ENCODE data around the gene BPIFB3.

BPIFB3 gene

DNA sequence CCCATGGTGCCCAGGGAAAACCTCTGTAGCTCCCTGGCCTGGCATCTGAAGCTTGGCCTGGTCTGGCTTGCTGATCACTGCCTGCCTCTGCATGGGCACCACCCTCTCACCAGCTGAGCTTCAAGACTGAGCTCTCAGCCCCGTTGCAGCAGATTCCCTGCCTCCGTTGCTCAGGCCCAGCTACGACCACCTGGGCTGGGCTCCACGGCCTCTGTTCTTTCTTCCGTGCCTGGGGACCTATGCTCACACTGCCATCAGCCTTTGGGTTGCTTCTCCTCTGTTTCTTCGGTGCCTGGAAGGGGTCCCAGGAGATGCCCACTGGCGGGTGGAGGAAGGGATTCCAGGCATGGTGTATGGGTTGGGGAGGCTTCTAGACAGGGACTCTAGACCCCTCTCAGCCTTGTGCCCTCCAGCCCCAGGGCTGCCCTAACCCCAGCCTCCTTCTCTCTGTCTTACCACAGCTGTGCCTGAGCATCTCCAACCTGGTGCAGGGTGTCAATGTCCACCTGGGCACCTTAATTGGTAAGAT is 37.1 kb upstream of the BPIFB3 start:
- Histone ChIP-seq H3K27ac (ENCODE audit: insufficient read depth, low read depth, low read length, poor library complexity, severe bottlenecking) (no peak overlapping the region), H3K9me3 (ENCODE audit: control insufficient read depth, low read length) (no peaks in the 10 kb centered on the region), H3K4me3 (ENCODE audit: insufficient read depth, low read depth, low read length) (no peak overlapping the region), H3K36me3 (ENCODE audit: control insufficient read depth, insufficient read depth, low read length) (no peaks in the 10 kb centered on the region), H3K4me1 (ENCODE audit: control insufficient read depth, insufficient read depth, low read length) (peaks cover 3% of the 10 kb centered on the region), H3K27me3 (ENCODE audit: control insufficient read depth, insufficient read depth, low read length, poor library complexity, severe bottlenecking) (no peaks in the 10 kb centered on the region)
- 88 to 89% methylated on average over 7 of the region's 7 CpGs for WGBS, 2 experiments

DNA sequence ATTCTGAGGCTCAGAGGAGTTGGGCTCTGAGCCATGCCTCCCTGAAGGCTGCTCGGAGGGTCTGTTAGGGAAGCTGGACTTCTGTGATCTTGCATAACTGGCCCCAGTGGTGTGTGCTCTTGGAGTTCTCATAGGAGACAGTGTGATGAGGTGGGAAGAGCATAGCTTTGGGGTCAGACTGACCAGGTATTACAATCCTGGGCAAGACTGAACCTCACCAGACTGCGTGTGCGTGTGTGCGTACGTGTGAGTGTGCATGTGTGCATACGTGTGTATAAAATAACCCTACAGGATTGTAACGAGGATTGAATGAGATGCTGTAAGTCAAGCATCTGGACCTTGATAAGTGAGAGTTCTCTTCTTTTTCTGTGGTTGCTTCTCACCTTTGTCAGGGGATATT is 36.2 kb upstream of the BPIFB3 start:
- Histone ChIP-seq H3K4me3 (ENCODE audit: insufficient read depth, low read depth, low read length) (no peak overlapping the region), H3K36me3 (ENCODE audit: control insufficient read depth, insufficient read depth, low read length) (no peaks in the 10 kb centered on the region), H3K27me3 (ENCODE audit: control insufficient read depth, insufficient read depth, low read length, poor library complexity, severe bottlenecking) (no peaks in the 10 kb centered on the region), H3K4me1 (ENCODE audit: control insufficient read depth, insufficient read depth, low read length) (peaks cover 3% of the 10 kb centered on the region), H3K27ac (ENCODE audit: insufficient read depth, low read depth, low read length, poor library complexity, severe bottlenecking) (no peak overlapping the region), H3K9me3 (ENCODE audit: control insufficient read depth, low read length) (no peaks in the 10 kb centered on the region)
- 91 to 95% methylated on average over 7 of the region's 7 CpGs for WGBS, 2 experiments

DNA sequence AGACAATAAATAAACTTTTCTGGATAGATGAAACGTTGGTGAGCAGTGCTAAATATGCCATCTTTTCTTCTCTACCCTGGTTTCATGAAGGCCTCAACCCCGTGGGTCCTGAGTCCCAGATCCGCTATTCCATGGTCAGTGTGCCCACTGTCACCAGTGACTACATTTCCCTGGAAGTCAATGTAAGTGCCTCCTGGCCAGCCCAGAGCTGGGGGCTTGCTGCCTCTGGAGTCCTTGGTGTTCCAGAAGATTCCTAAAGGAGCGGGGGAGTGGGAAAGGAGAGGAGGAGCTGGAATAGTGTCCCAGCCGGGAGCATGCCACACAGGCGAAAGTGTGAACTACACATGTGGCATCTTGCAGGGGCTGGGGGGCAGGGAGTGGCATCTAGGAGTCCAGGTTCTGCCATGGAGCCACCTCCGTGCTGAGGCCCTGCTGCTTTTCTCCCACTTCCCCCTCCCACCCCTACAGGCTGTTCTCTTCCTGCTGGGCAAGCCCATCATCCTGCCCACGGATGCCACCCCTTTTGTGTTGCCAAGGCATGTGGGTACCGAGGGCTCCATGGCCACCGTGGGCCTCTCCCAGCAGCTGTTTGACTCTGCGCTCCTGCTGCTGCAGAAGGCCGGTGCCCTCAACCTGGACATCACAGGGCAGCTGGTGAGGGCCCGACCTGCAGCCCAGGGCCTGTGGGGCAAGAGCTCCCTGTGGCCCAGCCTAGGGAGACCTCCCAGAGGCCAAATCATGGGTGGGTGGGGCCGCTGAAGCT is 35.4 kb upstream of the BPIFB3 start:
- Histone ChIP-seq H3K36me3 (ENCODE audit: control insufficient read depth, insufficient read depth, low read length) (no peaks in the 10 kb centered on the region), H3K27me3 (ENCODE audit: control insufficient read depth, insufficient read depth, low read length, poor library complexity, severe bottlenecking) (no peaks in the 10 kb centered on the region), H3K27ac (ENCODE audit: insufficient read depth, low read depth, low read length, poor library complexity, severe bottlenecking) (no peak overlapping the region), H3K4me3 (ENCODE audit: insufficient read depth, low read depth, low read length) (no peak overlapping the region), H3K9me3 (ENCODE audit: control insufficient read depth, low read length) (no peaks in the 10 kb centered on the region), H3K4me1 (ENCODE audit: control insufficient read depth, insufficient read depth, low read length) (peaks cover 3% of the 10 kb centered on the region)
- WGBS, 2 experiments: 89 to 90% methylated on average over 14 of the region's 14 CpGs

DNA sequence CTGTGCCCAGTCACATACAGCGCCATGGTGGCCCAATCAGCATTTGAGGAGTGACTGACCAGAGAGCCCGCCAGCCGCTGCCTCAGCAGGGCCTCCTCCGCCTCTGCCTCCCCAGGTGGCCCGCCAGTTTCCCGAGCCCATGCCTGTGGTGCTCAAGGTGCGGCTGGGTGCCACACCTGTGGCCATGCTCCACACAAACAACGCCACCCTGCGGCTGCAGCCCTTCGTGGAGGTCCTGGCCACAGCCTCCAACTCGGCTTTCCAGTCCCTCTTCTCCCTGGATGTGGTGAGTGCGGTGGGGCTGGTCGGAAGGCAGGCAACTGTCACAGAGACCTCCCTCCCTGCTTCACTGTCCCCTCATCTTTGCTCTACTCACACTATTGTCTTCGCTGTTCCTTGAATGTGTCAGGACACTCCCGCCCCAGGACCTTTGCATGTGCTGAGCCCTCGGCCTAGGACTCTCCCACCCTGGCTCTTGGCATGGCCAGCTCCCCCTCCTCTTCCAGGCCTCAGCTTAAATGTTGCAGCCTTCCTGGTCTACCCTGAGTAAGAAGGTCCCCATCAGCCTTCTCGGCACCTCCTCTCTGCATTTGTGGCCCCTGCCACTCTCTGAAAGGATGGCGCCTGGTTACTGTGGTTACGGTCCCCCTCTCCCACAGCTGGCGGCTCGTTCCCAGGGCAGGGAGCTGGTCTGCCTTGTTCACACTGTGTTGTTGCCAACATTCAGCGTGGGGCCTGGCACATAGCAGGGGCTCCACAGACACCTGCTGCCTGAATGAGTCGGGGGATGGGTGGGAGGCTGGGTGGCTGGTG is 34.0 kb upstream of the BPIFB3 start:
- Histone ChIP-seq H3K9me3 (ENCODE audit: control insufficient read depth, low read length) (no peaks in the 10 kb centered on the region), H3K27ac (ENCODE audit: insufficient read depth, low read depth, low read length, poor library complexity, severe bottlenecking) (no peak overlapping the region), H3K36me3 (ENCODE audit: control insufficient read depth, insufficient read depth, low read length) (no peaks in the 10 kb centered on the region), H3K4me1 (ENCODE audit: control insufficient read depth, insufficient read depth, low read length) (no peaks in the 10 kb centered on the region), H3K4me3 (ENCODE audit: insufficient read depth, low read depth, low read length) (no peak overlapping the region), H3K27me3 (ENCODE audit: control insufficient read depth, insufficient read depth, low read length, poor library complexity, severe bottlenecking) (no peaks in the 10 kb centered on the region)
- WGBS, 2 experiments: 91% methylated on average over 23 of the region's 23 CpGs

DNA sequence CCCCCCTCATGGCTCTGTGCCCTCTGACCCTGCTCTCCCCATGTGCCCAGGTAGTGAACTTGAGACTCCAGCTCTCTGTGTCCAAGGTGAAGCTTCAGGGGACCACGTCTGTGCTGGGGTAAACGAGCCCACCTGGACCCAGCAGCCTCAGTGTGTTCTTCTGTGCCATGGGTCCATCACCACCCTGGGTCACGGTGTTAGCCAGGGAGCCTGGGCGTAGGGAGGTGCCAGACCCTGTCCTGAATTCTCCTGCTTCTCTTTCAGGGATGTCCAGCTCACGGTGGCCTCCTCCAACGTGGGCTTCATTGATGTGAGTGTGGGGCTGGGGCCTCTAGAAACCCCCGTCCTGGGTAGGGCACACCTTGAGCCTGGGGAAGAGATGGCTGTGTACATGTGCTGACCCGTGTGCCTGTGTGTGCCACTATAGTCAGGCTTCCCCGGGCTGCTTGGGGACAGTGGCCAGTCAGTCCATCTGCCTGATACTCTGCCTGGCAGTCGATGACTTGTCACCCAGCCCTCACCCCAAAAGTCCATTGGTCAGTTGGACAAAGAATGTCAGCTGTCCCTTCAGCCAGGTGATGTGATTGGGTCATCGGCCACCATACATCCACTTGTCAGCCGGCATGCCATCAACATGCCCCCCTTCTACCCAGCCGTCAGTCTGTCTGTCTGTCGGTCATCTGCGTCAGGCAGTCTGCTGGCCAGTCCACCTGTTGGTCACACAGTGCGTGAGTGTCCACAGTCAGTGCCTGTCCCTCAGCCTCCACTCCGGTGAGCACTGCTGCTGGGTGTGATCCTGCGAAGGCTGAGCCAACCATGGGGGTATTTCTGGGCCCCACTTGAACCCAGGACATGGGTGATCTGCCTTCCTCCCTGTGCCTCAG is 33.2 kb upstream of the BPIFB3 start:
- 93 to 94% methylated on average over 18 of the region's 18 CpGs for WGBS, 2 experiments
- Histone ChIP-seq H3K27ac (ENCODE audit: insufficient read depth, low read depth, low read length, poor library complexity, severe bottlenecking) (no peak overlapping the region), H3K4me1 (ENCODE audit: control insufficient read depth, insufficient read depth, low read length) (no peaks in the 10 kb centered on the region), H3K27me3 (ENCODE audit: control insufficient read depth, insufficient read depth, low read length, poor library complexity, severe bottlenecking) (no peaks in the 10 kb centered on the region), H3K36me3 (ENCODE audit: control insufficient read depth, insufficient read depth, low read length) (no peaks in the 10 kb centered on the region), H3K4me3 (ENCODE audit: insufficient read depth, low read depth, low read length) (no peak overlapping the region), H3K9me3 (ENCODE audit: control insufficient read depth, low read length) (no peaks in the 10 kb centered on the region)

DNA sequence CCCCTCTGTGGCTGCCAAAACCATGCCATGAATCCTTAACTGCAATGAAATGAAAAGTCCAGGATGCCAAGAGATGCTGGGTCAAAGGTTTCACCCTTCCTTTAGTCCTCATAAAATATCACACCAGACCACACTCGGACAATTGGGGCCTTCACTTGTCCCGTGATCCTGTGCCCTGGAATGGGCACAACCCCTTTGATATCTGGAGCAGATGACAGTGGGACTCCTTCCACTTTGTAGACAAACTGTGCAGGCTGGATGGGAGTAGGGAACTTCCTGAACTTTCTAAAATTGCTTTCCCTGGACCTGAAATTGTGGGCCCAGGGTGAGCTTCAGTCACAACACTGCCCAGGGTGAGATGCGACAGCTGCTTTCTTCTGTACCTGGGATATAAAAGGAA is 31.8 kb upstream of the BPIFB3 start:
- H3K4me1 ChIP-seq (ENCODE audit: control insufficient read depth, insufficient read depth, low read length): no peaks in the 10 kb centered on the region
- WGBS, 2 experiments: 90 to 91% methylated on average over 3 of the region's 3 CpGs
- H3K27ac ChIP-seq (ENCODE audit: insufficient read depth, low read depth, low read length, poor library complexity, severe bottlenecking): no peak overlapping the region
- no peaks in the 10 kb centered on the region for H3K9me3 ChIP-seq (ENCODE audit: control insufficient read depth, low read length)
- no peak overlapping the region for H3K4me3 ChIP-seq (ENCODE audit: insufficient read depth, low read depth, low read length)
- H3K27me3 ChIP-seq (ENCODE audit: control insufficient read depth, insufficient read depth, low read length, poor library complexity, severe bottlenecking): no peaks in the 10 kb centered on the region
- H3K36me3 ChIP-seq (ENCODE audit: control insufficient read depth, insufficient read depth, low read length): no peaks in the 10 kb centered on the region

DNA sequence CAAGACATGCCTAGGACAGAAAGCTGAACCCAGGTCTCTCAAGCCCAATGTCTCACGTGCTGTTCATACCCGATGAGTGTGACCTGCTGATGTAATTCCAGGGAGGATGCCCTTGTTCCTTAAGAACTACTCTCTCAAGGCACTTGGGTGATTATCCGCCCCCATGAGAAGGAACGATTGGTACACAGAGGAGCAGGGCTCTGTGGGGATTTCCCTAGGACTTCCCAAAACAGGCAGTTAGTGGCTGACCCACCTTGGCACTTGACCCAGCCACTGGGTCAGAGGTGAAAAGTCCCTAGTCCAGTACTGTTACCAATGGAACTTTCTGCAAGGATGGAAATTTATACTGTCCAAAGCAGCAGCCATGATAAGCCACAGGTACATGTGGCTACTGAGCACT is 31.4 kb upstream of the BPIFB3 start:
- H3K27ac ChIP-seq (ENCODE audit: insufficient read depth, low read depth, low read length, poor library complexity, severe bottlenecking): no peak overlapping the region
- no peaks in the 10 kb centered on the region for H3K36me3 ChIP-seq (ENCODE audit: control insufficient read depth, insufficient read depth, low read length)
- 85 to 92% methylated on average over 4 of the region's 4 CpGs for WGBS, 2 experiments
- H3K4me3 ChIP-seq (ENCODE audit: insufficient read depth, low read depth, low read length): no peak overlapping the region
- H3K4me1 ChIP-seq (ENCODE audit: control insufficient read depth, insufficient read depth, low read length): no peaks in the 10 kb centered on the region
- no peaks in the 10 kb centered on the region for H3K9me3 ChIP-seq (ENCODE audit: control insufficient read depth, low read length)
- H3K27me3 ChIP-seq (ENCODE audit: control insufficient read depth, insufficient read depth, low read length, poor library complexity, severe bottlenecking): no peaks in the 10 kb centered on the region

DNA sequence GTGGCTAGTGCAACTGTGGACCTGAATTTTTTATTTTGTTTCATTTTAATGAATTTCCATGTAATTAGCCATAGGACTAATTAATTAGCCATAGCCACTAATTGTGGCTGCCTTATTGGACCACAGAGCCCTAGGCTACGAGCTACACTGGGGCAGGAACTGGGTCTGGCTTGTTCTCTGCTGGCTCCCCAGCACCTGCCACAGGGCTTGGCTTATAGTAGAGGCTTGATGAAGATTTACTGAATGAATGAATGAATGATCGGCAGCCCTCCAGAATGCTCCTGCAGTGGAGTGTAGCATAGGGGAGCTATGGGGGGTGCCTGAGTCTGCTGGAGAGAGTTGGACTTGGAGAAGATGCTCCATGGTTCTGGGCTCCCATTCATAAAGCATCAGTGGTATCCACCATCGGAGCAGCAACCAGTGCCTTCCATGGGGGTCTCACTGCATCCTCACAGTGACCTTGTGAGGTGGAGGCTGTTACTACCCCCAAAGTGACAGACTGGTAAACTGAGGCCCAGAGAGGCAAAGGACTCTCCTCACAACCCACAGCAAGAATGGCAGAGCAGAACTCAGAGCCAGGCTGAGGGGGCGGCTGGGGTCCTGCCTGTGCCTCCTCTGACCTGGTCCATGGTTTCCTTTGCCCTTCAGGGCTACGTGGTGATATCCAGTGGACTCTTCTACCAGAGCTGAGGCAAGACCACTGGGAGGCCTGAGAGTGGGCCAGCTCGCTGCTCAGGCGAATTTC is 30.8 kb upstream of the BPIFB3 start:
- no peaks in the 10 kb centered on the region for H3K4me1 ChIP-seq (ENCODE audit: control insufficient read depth, insufficient read depth, low read length)
- no peak overlapping the region for H3K27ac ChIP-seq (ENCODE audit: insufficient read depth, low read depth, low read length, poor library complexity, severe bottlenecking)
- H3K4me3 ChIP-seq (ENCODE audit: insufficient read depth, low read depth, low read length): no peak overlapping the region
- H3K27me3 ChIP-seq (ENCODE audit: control insufficient read depth, insufficient read depth, low read length, poor library complexity, severe bottlenecking): no peaks in the 10 kb centered on the region
- no peaks in the 10 kb centered on the region for H3K36me3 ChIP-seq (ENCODE audit: control insufficient read depth, insufficient read depth, low read length)
- 89% methylated on average over 7 of the region's 7 CpGs for WGBS, 2 experiments
- H3K9me3 ChIP-seq (ENCODE audit: control insufficient read depth, low read length): no peaks in the 10 kb centered on the region

DNA sequence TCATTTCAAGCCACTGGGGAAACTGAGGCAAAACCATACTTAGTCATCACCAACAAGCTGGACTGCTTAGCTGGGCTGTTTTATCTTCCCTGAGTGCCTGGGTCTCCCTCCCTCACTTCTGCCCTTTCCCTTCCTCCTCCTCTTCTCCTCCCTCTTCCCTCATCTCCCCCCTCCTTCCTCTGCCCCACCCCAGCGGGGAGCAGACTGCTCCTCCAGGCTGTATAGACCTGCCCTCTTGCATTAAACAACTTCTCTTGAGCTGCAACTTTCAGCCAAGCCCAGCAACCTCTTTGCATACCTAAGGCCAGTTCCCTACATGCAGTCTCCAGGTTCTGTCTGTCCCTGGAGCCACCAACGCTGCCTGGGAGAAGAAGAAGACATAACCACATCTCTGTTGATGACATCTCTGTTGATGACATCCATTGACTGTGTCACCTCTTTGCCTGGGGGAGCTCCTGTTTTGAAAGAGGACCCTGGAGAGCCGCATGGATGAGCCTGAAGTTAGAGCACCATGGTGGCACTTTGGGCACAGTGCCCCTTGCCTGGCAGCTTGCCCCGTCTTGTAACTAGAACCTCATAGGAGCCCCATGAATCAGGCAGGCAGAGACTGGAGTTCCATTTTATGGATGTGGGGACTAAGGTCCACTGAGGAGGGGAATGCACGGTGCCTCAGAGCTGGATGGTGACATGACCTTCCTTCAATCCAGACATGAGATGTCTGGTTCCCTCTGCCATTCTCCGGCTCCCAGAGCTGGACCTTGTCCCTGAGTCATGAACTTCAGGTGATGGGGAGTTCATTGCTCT is 30.1 kb upstream of the BPIFB3 start:
- Histone ChIP-seq H3K4me1 (ENCODE audit: control insufficient read depth, insufficient read depth, low read length) (no peaks in the 10 kb centered on the region), H3K27me3 (ENCODE audit: control insufficient read depth, insufficient read depth, low read length, poor library complexity, severe bottlenecking) (no peaks in the 10 kb centered on the region), H3K36me3 (ENCODE audit: control insufficient read depth, insufficient read depth, low read length) (no peaks in the 10 kb centered on the region), H3K9me3 (ENCODE audit: control insufficient read depth, low read length) (no peaks in the 10 kb centered on the region), H3K4me3 (ENCODE audit: insufficient read depth, low read depth, low read length) (no peak overlapping the region), H3K27ac (ENCODE audit: insufficient read depth, low read depth, low read length, poor library complexity, severe bottlenecking) (no peak overlapping the region)
- 70 to 74% methylated on average over 6 of the region's 6 CpGs for WGBS, 2 experiments

Measured in ectodermal cell (in vitro differentiated cells).